CD14-positive monocyte (primary cell): ENCODE measurements around the gene UROS. TPM values are rescaled to one million over a fixed set of nuclear protein-coding genes. Genes with fewer than 3 reads are reported as not detected.

Source experiments
- DNase-seq, 3 donors: peaks; one replicate each; pipeline ENCODE4 v3.0.0-alpha.2; 2011 to 2022
- H2AFZ ChIP-seq: 2 replicates; pipeline ENCODE4 v1.6.0; 2012; ENCODE audit warnings: mild to moderate bottlenecking, low read depth, low read length, inconsistent platforms; ENCODE audit not compliant: insufficient read depth, poor library complexity, severe bottlenecking
- H3K27ac ChIP-seq, 2 donors: 1 replicate in 1 of 2; 2 replicates in 1 of 2; pipeline ENCODE4 v1.5.1; 2012 to 2013; ENCODE audit warnings: low read length in 2 of 2, control low read depth in 1 of 2, inconsistent platforms in 1 of 2, low read depth in 1 of 2, mild to moderate bottlenecking in 1 of 2
- H3K27me3 ChIP-seq, 2 donors: one replicate each; pipeline versions ENCODE4 v1.6.0 to v1.6.1; 2011 to 2013; ENCODE audit warnings: low read length in 2 of 2; ENCODE audit not compliant: control insufficient read depth in 2 of 2, insufficient read depth in 2 of 2
- H3K36me3 ChIP-seq, 2 donors: replicated peaks in 1 of 2; 1 replicate in 1 of 2; 2 replicates in 1 of 2; pipeline versions ENCODE4 v1.5.1 to v1.6.1; 2012 to 2013; ENCODE audit warnings: low read length in 2 of 2, control low read depth in 1 of 2, inconsistent platforms in 1 of 2, mild to moderate bottlenecking in 1 of 2; ENCODE audit not compliant: insufficient read depth in 2 of 2, control insufficient read depth in 1 of 2
- H3K4me1 ChIP-seq, 2 donors: 1 replicate in 1 of 2; 2 replicates in 1 of 2; pipeline versions ENCODE4 v1.5.1 to v1.6.1; 2012 to 2013; ENCODE audit warnings: low read length in 2 of 2, control low read depth in 1 of 2, inconsistent platforms in 1 of 2, mild to moderate bottlenecking in 1 of 2, moderate library complexity in 1 of 2; ENCODE audit not compliant: insufficient read depth in 2 of 2, control insufficient read depth in 1 of 2
- H3K4me2 ChIP-seq: replicated peaks from 2 replicates; pipeline ENCODE3; 2012; ENCODE audit warnings: low read length, moderate library complexity, mild to moderate bottlenecking; ENCODE audit not compliant: poor library complexity, severe bottlenecking; ENCODE audit errors: extremely low read depth
- H3K4me3 ChIP-seq, 3 experiments: fragments of 200-600 bp in 1 of 3; sonication (generic) in 1 of 3; replicated peaks in 1 of 3; 1 replicate in 2 of 3; 2 replicates in 1 of 3; pipeline ENCODE4 v1.5.1; 2011 to 2013; ENCODE audit warnings: low read length in 3 of 3, mild to moderate bottlenecking in 3 of 3, control low read depth in 2 of 3, low read depth in 2 of 3, inconsistent platforms in 1 of 3, moderate library complexity in 1 of 3
- H3K79me2 ChIP-seq: 2 replicates; pipeline ENCODE4 v1.6.0; 2012; ENCODE audit warnings: mild to moderate bottlenecking, control low read depth, inconsistent platforms, low read length, moderate library complexity; ENCODE audit not compliant: insufficient read depth
- H3K9ac ChIP-seq: 2 replicates; pipeline ENCODE4 v1.6.0; 2017; ENCODE audit warnings: low read length, mild to moderate bottlenecking; ENCODE audit not compliant: insufficient read depth, poor library complexity, severe bottlenecking
- H3K9me3 ChIP-seq, 2 donors: replicated peaks in 1 of 2; 1 replicate in 1 of 2; 2 replicates in 1 of 2; pipeline versions ENCODE4 v1.5.1 to v1.6.1; 2012 to 2013; ENCODE audit warnings: low read length in 2 of 2, control low read depth in 1 of 2; ENCODE audit not compliant: control insufficient read depth in 1 of 2, insufficient read depth in 1 of 2
- H4K20me1 ChIP-seq: 2 replicates; pipeline ENCODE4 v1.6.0; 2012; ENCODE audit warnings: mild to moderate bottlenecking, low read length, control low read depth, moderate library complexity; ENCODE audit not compliant: insufficient read depth
- H3K27ac Mint-ChIP-seq, 7 donors: one replicate each; pipeline ENCODE4 v1.8.0; 2020; ENCODE audit warnings: mild to moderate bottlenecking in 7 of 7, mixed read lengths in 7 of 7, moderate library complexity in 6 of 7, inconsistent platforms in 2 of 7
- H3K27me3 Mint-ChIP-seq, 3 donors: one replicate each; pipeline ENCODE4 v1.8.0; 2021 to 2022; ENCODE audit warnings: low read depth in 3 of 3, mild to moderate bottlenecking in 3 of 3, mixed read lengths in 3 of 3, moderate library complexity in 3 of 3, inconsistent platforms in 1 of 3
- H3K36me3 Mint-ChIP-seq, 2 donors: one replicate each; pipeline ENCODE4 v1.8.0; 2020; ENCODE audit warnings: mixed read lengths in 2 of 2, inconsistent platforms in 1 of 2, mild to moderate bottlenecking in 1 of 2
- H3K4me1 Mint-ChIP-seq: one replicate; pipeline ENCODE4 v1.8.0; 2020; ENCODE audit warnings: mild to moderate bottlenecking, mixed read lengths
- H3K4me3 Mint-ChIP-seq, 2 donors: one replicate each; pipeline ENCODE4 v1.8.0; 2020; ENCODE audit warnings: mild to moderate bottlenecking in 2 of 2, mixed read lengths in 2 of 2, moderate library complexity in 1 of 2
- H3K9me3 Mint-ChIP-seq, 7 donors: one replicate each; pipeline ENCODE4 v1.8.0; 2020 to 2022; ENCODE audit warnings: mixed read lengths in 7 of 7, mild to moderate bottlenecking in 6 of 7, moderate library complexity in 6 of 7, inconsistent platforms in 2 of 7
- CTCF ChIP-seq: fragments of 200-600 bp; IDR thresholded peaks from one replicate; pipeline ENCODE4 v1.8.0; 2022; ENCODE audit warnings: antibody characterized with exemption, mild to moderate bottlenecking
- WGBS: methylation state at CpG from one replicate; pipeline ENCODE4 v1.1.5; 2013; ENCODE audit warnings: missing lambda C conversion rate; ENCODE audit not compliant: insufficient coverage; 5-methylcytosine and 5-hydroxymethylcytosine counted together
- intact Hi-C, 2 donors: fragments of 100-400 bp; cut with micrococcal nuclease; formaldehyde crosslinking; loops; one replicate each; pipeline versions ENCODE4 v1.15.0 to v1.15.1; 2023
- polyA plus RNA-seq, 3 donors: library from polyadenylated mRNA; depleted of rRNA in 1 of 3; unstranded in 2 of 3; stranded (reverse) in 1 of 3; fragments of 300-500 nt in 2 of 3; fragments of >200 nt in 1 of 3; fragmentation: Illumina TruSeq in 2 of 3; gene quantifications; 1 replicate in 2 of 3; 2 replicates in 1 of 3; pipeline ENCODE4 v1.2.3, GENCODE V29; 2012 to 2021

UROS gene
- polyA plus RNA-seq, 3 donors, result 18.1 to 42.3 (median 39.8) TPM

DNA sequence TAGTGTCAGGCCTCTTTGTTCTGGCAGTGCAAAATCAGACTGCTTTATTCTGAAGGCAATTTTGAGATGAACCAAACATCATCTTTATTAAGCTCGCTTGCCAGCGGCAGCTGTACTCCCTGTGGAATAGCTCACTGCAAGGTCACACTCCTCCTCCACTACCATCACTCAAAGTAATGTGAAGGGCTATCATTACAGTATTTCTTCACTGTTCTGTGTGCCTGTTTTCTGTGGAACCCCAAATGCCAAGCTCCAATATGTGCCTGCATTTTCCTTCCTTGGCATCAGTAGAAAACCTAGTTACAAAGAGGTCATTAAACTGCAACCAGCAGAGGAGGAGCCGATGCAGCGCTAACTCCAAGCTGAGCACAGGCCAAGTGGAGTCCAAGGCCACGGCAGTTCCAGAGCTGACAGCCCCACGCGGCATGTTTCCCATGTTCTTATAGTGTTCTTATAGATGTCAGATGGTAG, 21.7 kb upstream of the UROS start:
- intact Hi-C loops, result no loop called here
- peaks cover 60 to 61% of the 10 kb centered on the region in 2 donors for H3K36me3 Mint-ChIP-seq
- no peak overlapping the region for H3K4me3 Mint-ChIP-seq
- Histone ChIP-seq H3K4me1 (no peaks in the 10 kb centered on the region), H3K36me3 (peaks cover 38 to 97% of the 10 kb centered on the region in 2 donors), H3K27ac (no peak overlapping the region), H3K9ac (no peak overlapping the region), H3K27me3 (no peaks in the 10 kb centered on the region), H3K4me2 (no peak overlapping the region), H3K79me2 (no peaks in the 10 kb centered on the region), H3K4me3 (no peak overlapping the region), H4K20me1 (no peaks in the 10 kb centered on the region), H3K9me3 (no peaks in the 10 kb centered on the region), H2AFZ (no peak overlapping the region)
- no peak for TF ChIP-seq CTCF
- no peaks in the 10 kb centered on the region for H3K9me3 Mint-ChIP-seq
- WGBS, result no CpG with 5 or more reads among the region's 7 CpGs
- H3K27ac Mint-ChIP-seq, result no peak overlapping the region
- DNase-seq, result no peak
- H3K4me1 Mint-ChIP-seq, result no peaks in the 10 kb centered on the region
- H3K27me3 Mint-ChIP-seq, result peaks cover 0 to 2% (median 1%) of the 10 kb centered on the region in 3 donors

- no peak overlapping the region for H3K27ac ChIP-seq
- H3K36me3 Mint-ChIP-seq, result peaks cover 63% of the 10 kb centered on the region in 2 donors
- peaks cover 46 to 97% of the 10 kb centered on the region in 2 donors for H3K36me3 ChIP-seq
- H3K27me3 ChIP-seq, result no peaks in the 10 kb centered on the region
- no peak overlapping the region for H3K4me3 Mint-ChIP-seq
- H3K27ac Mint-ChIP-seq, result peak overlapping the region in 1 of 7 donors; percentile 12
- no peaks in the 10 kb centered on the region for H4K20me1 ChIP-seq
- no peaks in the 10 kb centered on the region for H3K9me3 ChIP-seq
- H3K79me2 ChIP-seq, result no peaks in the 10 kb centered on the region
- no peak for DNase-seq
- H3K4me1 Mint-ChIP-seq, result no peaks in the 10 kb centered on the region
- H2AFZ ChIP-seq, result no peak overlapping the region
- TF ChIP-seq CTCF, result no peak
- 98% methylated on average over 8 of the region's 9 CpGs for WGBS
- H3K4me1 ChIP-seq, result no peaks in the 10 kb centered on the region
- H3K27me3 Mint-ChIP-seq, result peaks cover 0 to 4% (median 1%) of the 10 kb centered on the region in 3 donors
- no peaks in the 10 kb centered on the region for H3K9me3 Mint-ChIP-seq
- intact Hi-C loops, result no loop called here
- H3K4me2 ChIP-seq, result no peak overlapping the region
- no peak overlapping the region for H3K4me3 ChIP-seq
- no peak overlapping the region for H3K9ac ChIP-seq
These were observed 20.7 kb upstream of the UROS start for GRCh38 chr10:125843603-125844329.
